HepG2 (cell line): Measurements from ENCODE around the gene MYO1G.

ENCODE experiments used
- ETS1 ChIP-seq: sonication (generic); formaldehyde crosslinking; IDR thresholded peaks from 2 replicates; pipeline ENCODE4 v1.4.0; 2020; ENCODE audit warnings: missing genetic modification reagents
- KLF16 ChIP-seq, 2 experiments: sonication (generic) in 1 of 2; formaldehyde crosslinking in 1 of 2; IDR thresholded peaks; 2 replicates each; pipeline versions ENCODE4 v1.6.1 to v1.8.0; 2016 to 2023; ENCODE audit warnings: missing genetic modification reagents in 2 of 2, missing compliant biosample characterization in 1 of 2
- POLR2A ChIP-seq, 2 experiments: IDR thresholded peaks; 2 replicates each; pipeline ENCODE4 v1.6.1; 2011; ENCODE audit warnings: low read depth in 2 of 2, low read length in 2 of 2, mild to moderate bottlenecking in 1 of 2, moderate library complexity in 1 of 2; ENCODE audit not compliant: insufficient read depth in 1 of 2
- ZNF124 ChIP-seq: sonication (generic); formaldehyde crosslinking; IDR thresholded peaks from 2 replicates; pipeline ENCODE4 v1.4.0; 2020; ENCODE audit warnings: missing genetic modification reagents
- ZNF615 ChIP-seq: sonication (generic); formaldehyde crosslinking; IDR thresholded peaks from 2 replicates; pipeline ENCODE4 v1.5.0; 2020; ENCODE audit warnings: mild to moderate bottlenecking, missing genetic modification reagents, borderline replicate concordance
- TF ChIP-seq, protein P1 (sequence below): sonication (generic); formaldehyde crosslinking; IDR thresholded peaks from 2 replicates; pipeline ENCODE4 v1.5.0; 2020; ENCODE audit warnings: mild to moderate bottlenecking, missing genetic modification reagents, moderate library complexity
- TF ChIP-seq, protein P2 (sequence below): IDR thresholded peaks from 2 replicates; pipeline ENCODE4 v1.6.1; 2016; ENCODE audit warnings: missing compliant biosample characterization, missing genetic modification reagents, borderline replicate concordance

DNA sequence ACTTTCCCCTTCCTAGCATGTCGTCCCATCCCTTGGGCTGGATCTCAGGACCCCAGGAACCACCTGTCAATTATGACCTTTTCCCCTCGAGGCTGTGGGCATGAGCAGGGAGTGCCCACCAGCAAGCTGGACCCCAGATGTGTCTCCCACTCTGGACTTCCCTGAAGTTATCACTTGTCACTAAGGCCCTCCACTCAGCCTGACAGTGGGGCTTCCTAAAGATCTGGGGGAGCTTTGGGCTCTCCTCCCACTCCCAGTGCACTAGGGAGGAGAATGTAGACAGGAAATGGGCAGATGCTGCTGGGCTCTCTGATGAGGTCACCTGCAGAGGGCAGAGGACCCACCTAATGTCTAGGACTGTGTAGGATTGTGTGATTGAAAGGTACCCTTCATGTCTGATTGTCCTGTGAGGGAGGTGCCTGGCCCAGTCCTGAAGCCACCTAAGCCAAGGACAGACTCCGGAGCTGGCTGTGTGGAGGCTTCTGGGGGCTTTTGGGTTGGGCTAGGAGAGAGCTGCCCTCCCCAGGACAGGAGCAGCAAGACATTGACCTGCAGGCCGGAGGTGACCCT is 18.7 kb downstream of the MYO1G start:
- TF ChIP-seq, protein P1, sequence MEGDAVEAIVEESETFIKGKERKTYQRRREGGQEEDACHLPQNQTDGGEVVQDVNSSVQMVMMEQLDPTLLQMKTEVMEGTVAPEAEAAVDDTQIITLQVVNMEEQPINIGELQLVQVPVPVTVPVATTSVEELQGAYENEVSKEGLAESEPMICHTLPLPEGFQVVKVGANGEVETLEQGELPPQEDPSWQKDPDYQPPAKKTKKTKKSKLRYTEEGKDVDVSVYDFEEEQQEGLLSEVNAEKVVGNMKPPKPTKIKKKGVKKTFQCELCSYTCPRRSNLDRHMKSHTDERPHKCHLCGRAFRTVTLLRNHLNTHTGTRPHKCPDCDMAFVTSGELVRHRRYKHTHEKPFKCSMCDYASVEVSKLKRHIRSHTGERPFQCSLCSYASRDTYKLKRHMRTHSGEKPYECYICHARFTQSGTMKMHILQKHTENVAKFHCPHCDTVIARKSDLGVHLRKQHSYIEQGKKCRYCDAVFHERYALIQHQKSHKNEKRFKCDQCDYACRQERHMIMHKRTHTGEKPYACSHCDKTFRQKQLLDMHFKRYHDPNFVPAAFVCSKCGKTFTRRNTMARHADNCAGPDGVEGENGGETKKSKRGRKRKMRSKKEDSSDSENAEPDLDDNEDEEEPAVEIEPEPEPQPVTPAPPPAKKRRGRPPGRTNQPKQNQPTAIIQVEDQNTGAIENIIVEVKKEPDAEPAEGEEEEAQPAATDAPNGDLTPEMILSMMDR (CRISPR knock-in tag): no peak
- TF ChIP-seq ZNF615 (no peak), ETS1 (no peak), ZNF124 (CRISPR knock-in tag) (no peak), POLR2A (IDR thresholded peaks at IDR 0.05; ENCODE audit: insufficient read depth in 1 of 2, low read depth in 2 of 2, low read length in 2 of 2) (no peak), KLF16 (CRISPR knock-in tag; IDR thresholded peaks at IDR 0.05) (no peak)
- TF ChIP-seq, protein P2, sequence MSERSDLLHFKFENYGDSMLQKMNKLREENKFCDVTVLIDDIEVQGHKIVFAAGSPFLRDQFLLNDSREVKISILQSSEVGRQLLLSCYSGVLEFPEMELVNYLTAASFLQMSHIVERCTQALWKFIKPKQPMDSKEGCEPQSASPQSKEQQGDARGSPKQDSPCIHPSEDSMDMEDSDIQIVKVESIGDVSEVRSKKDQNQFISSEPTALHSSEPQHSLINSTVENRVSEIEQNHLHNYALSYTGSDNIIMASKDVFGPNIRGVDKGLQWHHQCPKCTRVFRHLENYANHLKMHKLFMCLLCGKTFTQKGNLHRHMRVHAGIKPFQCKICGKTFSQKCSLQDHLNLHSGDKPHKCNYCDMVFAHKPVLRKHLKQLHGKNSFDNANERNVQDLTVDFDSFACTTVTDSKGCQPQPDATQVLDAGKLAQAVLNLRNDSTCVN (CRISPR knock-in tag): no peak
